HepG2 (cell line): ENCODE measurements around the gene RHBDF2. TPM values are rescaled to one million over a fixed set of nuclear protein-coding genes. Genes with fewer than 3 reads are reported as not detected.
A peak's percentile ranks its signal among the peaks of the same experiment; 100 is the strongest.

Source experiments
- CAMTA2 ChIP-seq: sonication (generic); formaldehyde crosslinking; IDR thresholded peaks from 2 replicates; pipeline ENCODE4 v1.4.0; 2020; ENCODE audit warnings: mild to moderate bottlenecking, missing genetic modification reagents, borderline replicate concordance
- CCAR2 ChIP-seq: fragments of 200-400 bp; formaldehyde crosslinking; optimal IDR thresholded peaks from 2 replicates; pipeline ENCODE3; 2018; ENCODE audit warnings: low read depth, mild to moderate bottlenecking, low read length, moderate library complexity
- HNRNPL ChIP-seq: fragments of 200-400 bp; formaldehyde crosslinking; IDR thresholded peaks from 2 replicates; pipeline ENCODE4 v1.6.1; 2017; ENCODE audit warnings: mild to moderate bottlenecking, low read depth, low read length
- KAT2B ChIP-seq: fragments of 150-350 bp; IDR thresholded peaks from 2 replicates; pipeline ENCODE4 v1.6.1; 2014; ENCODE audit warnings: low read depth, low read length, borderline replicate concordance
- MAFK ChIP-seq, 2 experiments: IDR thresholded peaks in 1 of 2; conservative IDR thresholded peaks in 1 of 2; 2 replicates each; pipeline ENCODE4 v1.6.1; 2011; ENCODE audit warnings: improper control_type of control experiment in 2 of 2, low read length in 2 of 2
- NFATC3 ChIP-seq: sonication (generic); formaldehyde crosslinking; IDR thresholded peaks from 2 replicates; pipeline ENCODE4 v1.5.1; 2020; ENCODE audit warnings: mild to moderate bottlenecking, missing genetic modification reagents
- NFYB ChIP-seq: sonication (generic); formaldehyde crosslinking; IDR thresholded peaks from 2 replicates; pipeline ENCODE4 v1.4.0; 2020; ENCODE audit warnings: missing genetic modification reagents
- PAXIP1 ChIP-seq: sonication (generic); formaldehyde crosslinking; conservative IDR thresholded peaks from 2 replicates; pipeline ENCODE4 v1.4.0; 2020; ENCODE audit warnings: mild to moderate bottlenecking, missing genetic modification reagents, moderate library complexity
- REST ChIP-seq, 2 experiments: IDR thresholded peaks; 2 replicates each; pipeline ENCODE4 v1.6.1; 2011 to 2012; ENCODE audit warnings: low read length in 2 of 2, borderline replicate concordance in 1 of 2, low read depth in 1 of 2, mild to moderate bottlenecking in 1 of 2, moderate library complexity in 1 of 2
- TCF7 ChIP-seq: sonication (generic); IDR thresholded peaks from 2 replicates; pipeline ENCODE4 v1.6.1; 2016; ENCODE audit warnings: antibody characterized with exemption, low read depth
- ZBTB44 ChIP-seq: sonication (generic); formaldehyde crosslinking; IDR thresholded peaks from 2 replicates; pipeline ENCODE4 v1.4.0; 2020; ENCODE audit warnings: missing genetic modification reagents
- ZFP37 ChIP-seq: sonication (generic); formaldehyde crosslinking; IDR thresholded peaks from 2 replicates; pipeline ENCODE4 v1.4.0; 2020; ENCODE audit warnings: missing genetic modification reagents, borderline replicate concordance
- ZFP62 ChIP-seq: sonication (generic); formaldehyde crosslinking; IDR thresholded peaks from 2 replicates; pipeline ENCODE4 v1.4.0; 2020; ENCODE audit warnings: missing genetic modification reagents
- ZNF557 ChIP-seq: sonication (generic); formaldehyde crosslinking; IDR thresholded peaks from 2 replicates; pipeline ENCODE4 v1.4.0; 2020; ENCODE audit warnings: missing genetic modification reagents
- ZNF607 ChIP-seq: sonication (generic); formaldehyde crosslinking; IDR thresholded peaks from 2 replicates; pipeline ENCODE4 v1.5.1; 2020; ENCODE audit warnings: missing genetic modification reagents, mild to moderate bottlenecking, borderline replicate concordance
- ZNF616 ChIP-seq: sonication (generic); formaldehyde crosslinking; IDR thresholded peaks from 2 replicates; pipeline ENCODE4 v1.5.0; 2020; ENCODE audit warnings: low read depth, mild to moderate bottlenecking, missing genetic modification reagents
- ZNF784 ChIP-seq: sonication (generic); formaldehyde crosslinking; IDR thresholded peaks from 2 replicates; pipeline ENCODE4 v1.5.1; 2020; ENCODE audit warnings: missing genetic modification reagents, mild to moderate bottlenecking, borderline replicate concordance
- ZNF792 ChIP-seq: IDR thresholded peaks from 2 replicates; pipeline ENCODE4 v1.6.1; 2016
- ZNF841 ChIP-seq: sonication (generic); formaldehyde crosslinking; IDR thresholded peaks from 2 replicates; pipeline ENCODE4 v1.8.1; 2023; ENCODE audit warnings: missing genetic modification reagents, borderline replicate concordance
- polyA plus RNA-seq, 8 experiments: library from polyadenylated mRNA; depleted of rRNA in 3 of 8; stranded (reverse) in 7 of 8; unstranded in 1 of 8; fragments of >200 nt; fragmentation: Illumina TruSeq in 4 of 8; extraction: Trizol in 4 of 8; gene quantifications; 2 replicates each; pipeline versions ENCODE4 v1.2.1 to v1.2.3, GENCODE V29; 2011 to 2016; ENCODE audit warnings: low read depth in 4 of 8, missing spikeins in 1 of 8, mixed read lengths in 1 of 8; ENCODE audit not compliant: insufficient read depth in 1 of 8
- total RNA-seq, 5 experiments: library from RNA; depleted of rRNA; stranded (reverse); fragments of >200 nt; fragmentation: Illumina TruSeq; extraction: Trizol; gene quantifications; 2 replicates each; pipeline ENCODE4 v1.2.3, GENCODE V29; 2016; ENCODE audit warnings: low read depth in 1 of 5

RHBDF2 gene
- total and polyA plus RNA-seq, 2 of the 13 experiments (the other 11 are each of a cell fraction or from before 2014, with no cell fraction given): 7.8 to 24.2 TPM

- TF ChIP-seq ZBTB44 (CRISPR knock-in tag): no peak
- TF ChIP-seq HNRNPL: 0 out of 2 replicates have a peak, but pooled peaks have one; percentile 36
- TF ChIP-seq KAT2B: no peak
- no peak for TF ChIP-seq NFATC3 (CRISPR knock-in tag)
- no peak for TF ChIP-seq REST (IDR thresholded peaks at IDR 0.05; ENCODE audit: borderline replicate concordance in 1 of 2, low read depth in 1 of 2, low read length in 2 of 2)
- no peak for TF ChIP-seq CAMTA2 (CRISPR knock-in tag)
- TF ChIP-seq ZNF557 (CRISPR knock-in tag): no peak
- TF ChIP-seq CCAR2: no peak
- no peak; the same call in 1 of the 2 replicates for TF ChIP-seq ZNF607
- TF ChIP-seq TCF7: no peak
- TF ChIP-seq ZNF792 (CRISPR knock-in tag): peak; percentile 3; the same call in 1 of the 2 replicates
- TF ChIP-seq ZNF784 (CRISPR knock-in tag): peak; percentile 55; the same call in 1 of the 2 replicates
- no peak for TF ChIP-seq NFYB (CRISPR knock-in tag)
- TF ChIP-seq ZNF841 (CRISPR knock-in tag): no peak
- TF ChIP-seq ZFP62 (CRISPR knock-in tag): no peak
- no peak for TF ChIP-seq ZNF616 (CRISPR knock-in tag)
- 0 out of 2 replicates have a peak, but pooled peaks have one; percentile 52 for TF ChIP-seq ZFP37 (CRISPR knock-in tag)
- no peak for TF ChIP-seq MAFK (conservative IDR thresholded peaks at IDR 0.05 in 1 of 2, IDR thresholded peaks at IDR 0.05 in 1 of 2; ENCODE audit: low read length in 2 of 2)
- TF ChIP-seq PAXIP1 (CRISPR knock-in tag): peak; percentile 59; the same call in 1 of the 2 replicates
Measured at GRCh38 chr17:76501018-76501826, at the start of gene RHBDF2 (continued).
